GM23338 (cell line): ENCODE measurements around the gene PARP1. TPM values are rescaled to one million over a fixed set of nuclear protein-coding genes. Genes with fewer than 3 reads are reported as not detected.

Source experiments
- ATAC-seq: fragments of 200-7000 bp; cut with Tn5 transposase; 3 replicates; pipeline ENCODE4 v1.9.1; 2020
- DNase-seq: peaks from one replicate; pipeline ENCODE4 v3.0.0-alpha.2; 2015; ENCODE audit warnings: low spot score
- H2AFZ ChIP-seq: fragments of 200-600 bp; sonication (generic); 2 replicates; pipeline ENCODE4 v1.8.0; 2016; ENCODE audit warnings: antibody characterized with exemption, mild to moderate bottlenecking, moderate library complexity
- H3F3A ChIP-seq: fragments of 200-600 bp; sonication (generic); replicated peaks from 2 replicates; pipeline ENCODE4 v1.8.0; 2017; ENCODE audit warnings: antibody characterized with exemption, mixed run types, low read depth
- H3K27ac ChIP-seq: fragments of 200-600 bp; sonication (generic); 2 replicates; pipeline ENCODE4 v1.6.1; 2016; ENCODE audit warnings: low read depth
- H3K27me3 ChIP-seq: fragments of 200-600 bp; sonication (generic); 2 replicates; pipeline ENCODE4 v1.8.0; 2016; ENCODE audit warnings: mild to moderate bottlenecking, mixed run types, moderate library complexity; ENCODE audit not compliant: insufficient read depth
- H3K36me3 ChIP-seq: fragments of 200-600 bp; sonication (generic); 2 replicates; pipeline ENCODE4 v1.8.0; 2016; ENCODE audit warnings: mild to moderate bottlenecking; ENCODE audit not compliant: insufficient read depth
- H3K4me1 ChIP-seq: fragments of 200-600 bp; sonication (generic); 2 replicates; pipeline ENCODE4 v1.8.0; 2016; ENCODE audit warnings: mild to moderate bottlenecking, moderate library complexity; ENCODE audit not compliant: insufficient read depth
- H3K4me2 ChIP-seq: fragments of 200-600 bp; sonication (generic); 2 replicates; pipeline ENCODE4 v1.7.1; 2017; ENCODE audit warnings: mixed run types
- H3K4me3 ChIP-seq: fragments of 200-600 bp; sonication (generic); 2 replicates; pipeline ENCODE4 v1.6.1; 2016; ENCODE audit warnings: mixed run types
- H3K79me2 ChIP-seq: fragments of 200-600 bp; sonication (generic); replicated peaks from 2 replicates; pipeline ENCODE4 v1.8.0; 2017; ENCODE audit warnings: mild to moderate bottlenecking; ENCODE audit not compliant: insufficient read depth
- H3K9me2 ChIP-seq: fragments of 200-600 bp; sonication (generic); 2 replicates; pipeline ENCODE4 v1.8.0; 2017; ENCODE audit not compliant: insufficient read depth
- H4K20me1 ChIP-seq: fragments of 200-600 bp; sonication (generic); replicated peaks from 2 replicates; pipeline ENCODE4 v1.8.0; 2017; ENCODE audit warnings: mild to moderate bottlenecking; ENCODE audit not compliant: insufficient read depth
- H3K27ac Mint-ChIP-seq: 2 replicates; pipeline ENCODE4 v1.8.0; 2020; ENCODE audit warnings: inconsistent platforms, mild to moderate bottlenecking, moderate library complexity, mixed read lengths
- H3K27me3 Mint-ChIP-seq: 3 replicates; pipeline ENCODE4 v1.8.0; 2022; ENCODE audit warnings: low read depth, mild to moderate bottlenecking, moderate library complexity, mixed read lengths, inconsistent platforms; ENCODE audit not compliant: insufficient read depth, poor library complexity
- H3K36me3 Mint-ChIP-seq: 3 replicates; pipeline ENCODE4 v1.8.0; 2021; ENCODE audit warnings: low read depth, mild to moderate bottlenecking, inconsistent platforms, moderate library complexity, mixed read lengths
- H3K4me1 Mint-ChIP-seq: 3 replicates; pipeline ENCODE4 v1.8.0; 2020; ENCODE audit warnings: mild to moderate bottlenecking, inconsistent platforms, mixed read lengths
- H3K4me3 Mint-ChIP-seq: 3 replicates; pipeline ENCODE4 v1.8.0; 2021; ENCODE audit warnings: moderate library complexity, mild to moderate bottlenecking, inconsistent platforms, mixed read lengths
- H3K9me3 Mint-ChIP-seq: 3 replicates; pipeline ENCODE4 v1.8.0; 2020; ENCODE audit warnings: moderate library complexity, mild to moderate bottlenecking, inconsistent platforms, mixed read lengths
- CREB1 ChIP-seq: fragments of 250-450 bp; sonication (Bioruptor Pico); IDR thresholded peaks from 2 replicates; pipeline ENCODE4 v1.5.0; 2020; ENCODE audit warnings: low read depth, mild to moderate bottlenecking, moderate library complexity
- CTCF ChIP-seq, 2 experiments: fragments of 200-600 bp in 1 of 2; sonication (generic) in 1 of 2; conservative IDR thresholded peaks; 2 replicates each; pipeline versions ENCODE4 v1.5.1 to v1.6.1; 2016 to 2017; ENCODE audit warnings: antibody characterized with exemption in 2 of 2, low read depth in 2 of 2, mild to moderate bottlenecking in 2 of 2, moderate library complexity in 1 of 2
- JUNB ChIP-seq: IDR thresholded peaks from one replicate; pipeline ENCODE4 v1.6.1; 2016; ENCODE audit warnings: antibody characterized with exemption; ENCODE audit not compliant: unreplicated experiment
- NANOG ChIP-seq: IDR thresholded peaks from 2 replicates; pipeline ENCODE4 v1.6.1; 2016; ENCODE audit warnings: antibody characterized with exemption, borderline replicate concordance
- REST ChIP-seq: IDR thresholded peaks from one replicate; pipeline ENCODE4 v1.6.1; 2018; ENCODE audit warnings: antibody characterized with exemption; ENCODE audit not compliant: unreplicated experiment
- STAT1 ChIP-seq: IDR thresholded peaks from one replicate; pipeline ENCODE4 v1.6.1; 2016; ENCODE audit warnings: antibody characterized with exemption; ENCODE audit not compliant: unreplicated experiment
- ZNF331 ChIP-seq: fragments of 250-450 bp; sonication (Bioruptor Pico); IDR thresholded peaks from 2 replicates; pipeline ENCODE4 v1.5.0; 2020; ENCODE audit warnings: low read depth, mild to moderate bottlenecking, moderate library complexity
- polyA plus RNA-seq: library from polyadenylated mRNA; unstranded; fragments of >200 nt; fragmentation: Nextera tagmentation; extraction: Ambion mirVana; gene quantifications from 2 replicates; pipeline ENCODE4 v1.2.1, GENCODE V29; 2016
- total RNA-seq: library from RNA; depleted of rRNA; stranded (reverse); fragments of >200 nt; shearing (Covaris generic); gene quantifications from 2 replicates; pipeline ENCODE4 v1.2.3, GENCODE V29; 2014

Gene PARP1
- total and polyA plus RNA-seq, 2 experiments from 2014 or later: 877 to 1,082 TPM

GRCh38 chr1:226422478-226422877, 14.6 kb upstream of the PARP1 start (continued):
- no peak for TF ChIP-seq CTCF (conservative IDR thresholded peaks at IDR 0.05; ENCODE audit: low read depth in 2 of 2)

- Mint-ChIP-seq H3K9me3 (no peaks in the 10 kb centered on the region), H3K27ac (no peak overlapping the region), H3K36me3 (no peaks in the 10 kb centered on the region), H3K4me3 (no peak overlapping the region), H3K4me1 (peaks cover 15% of the 10 kb centered on the region), H3K27me3 (peaks cover 1% of the 10 kb centered on the region)
- ATAC-seq: no peak
- Histone ChIP-seq H3K36me3 (no peaks in the 10 kb centered on the region), H3K27me3 (no peaks in the 10 kb centered on the region), H4K20me1 (no peaks in the 10 kb centered on the region), H3K4me1 (no peaks in the 10 kb centered on the region; the same call in 1 of the 2 replicates), H3K9me2 (no peaks in the 10 kb centered on the region), H3K27ac (no peak overlapping the region), H3F3A (no peaks in the 10 kb centered on the region), H3K4me3 (no peak overlapping the region), H3K79me2 (no peaks in the 10 kb centered on the region), H2AFZ (no peak overlapping the region), H3K4me2 (no peak overlapping the region)
- TF ChIP-seq REST: no peak
- TF ChIP-seq CTCF (conservative IDR thresholded peaks at IDR 0.05; ENCODE audit: low read depth in 2 of 2): no peak
- no peak for DNase-seq
Observed at GRCh38 chr1:226420897-226421296, 13.0 kb upstream of the PARP1 start.

GRCh38 chr1:226420328-226420727, 12.4 kb upstream of the PARP1 start:
- Histone ChIP-seq H3K4me3 (no peak overlapping the region), H3K79me2 (no peaks in the 10 kb centered on the region), H3K27ac (no peak overlapping the region), H3F3A (no peaks in the 10 kb centered on the region), H3K27me3 (no peaks in the 10 kb centered on the region), H3K9me2 (no peaks in the 10 kb centered on the region), H3K36me3 (no peaks in the 10 kb centered on the region), H3K4me2 (no peak overlapping the region), H3K4me1 (no peaks in the 10 kb centered on the region; the same call in 1 of the 2 replicates), H2AFZ (no peak overlapping the region), H4K20me1 (no peaks in the 10 kb centered on the region)
- H3K36me3 Mint-ChIP-seq: no peaks in the 10 kb centered on the region
- no peak for DNase-seq
- H3K4me1 Mint-ChIP-seq: peaks cover 15% of the 10 kb centered on the region
- ATAC-seq: no peak
- no peaks in the 10 kb centered on the region for H3K27me3 Mint-ChIP-seq
- H3K27ac Mint-ChIP-seq: no peak overlapping the region
- H3K9me3 Mint-ChIP-seq: no peaks in the 10 kb centered on the region
- no peak overlapping the region for H3K4me3 Mint-ChIP-seq
- no peak for TF ChIP-seq CREB1 (CRISPR knock-in tag)
- no peak for TF ChIP-seq NANOG
- no peak for TF ChIP-seq REST
- no peak for TF ChIP-seq STAT1
- TF ChIP-seq ZNF331 (CRISPR knock-in tag): no peak
- TF ChIP-seq CTCF (conservative IDR thresholded peaks at IDR 0.05; ENCODE audit: low read depth in 2 of 2): no peak
- TF ChIP-seq JUNB: no peak
